GM21723 (cell line): ENCODE data around the gene CAMK2A.

Experiments
- ATAC-seq: cut with Tn5 transposase; IDR thresholded peaks from one replicate; pipeline ENCODE4 v1.9.1; 2021; ENCODE audit warnings: mild to moderate bottlenecking, moderate library complexity; ENCODE audit not compliant: unreplicated experiment

Gene CAMK2A

DNA sequence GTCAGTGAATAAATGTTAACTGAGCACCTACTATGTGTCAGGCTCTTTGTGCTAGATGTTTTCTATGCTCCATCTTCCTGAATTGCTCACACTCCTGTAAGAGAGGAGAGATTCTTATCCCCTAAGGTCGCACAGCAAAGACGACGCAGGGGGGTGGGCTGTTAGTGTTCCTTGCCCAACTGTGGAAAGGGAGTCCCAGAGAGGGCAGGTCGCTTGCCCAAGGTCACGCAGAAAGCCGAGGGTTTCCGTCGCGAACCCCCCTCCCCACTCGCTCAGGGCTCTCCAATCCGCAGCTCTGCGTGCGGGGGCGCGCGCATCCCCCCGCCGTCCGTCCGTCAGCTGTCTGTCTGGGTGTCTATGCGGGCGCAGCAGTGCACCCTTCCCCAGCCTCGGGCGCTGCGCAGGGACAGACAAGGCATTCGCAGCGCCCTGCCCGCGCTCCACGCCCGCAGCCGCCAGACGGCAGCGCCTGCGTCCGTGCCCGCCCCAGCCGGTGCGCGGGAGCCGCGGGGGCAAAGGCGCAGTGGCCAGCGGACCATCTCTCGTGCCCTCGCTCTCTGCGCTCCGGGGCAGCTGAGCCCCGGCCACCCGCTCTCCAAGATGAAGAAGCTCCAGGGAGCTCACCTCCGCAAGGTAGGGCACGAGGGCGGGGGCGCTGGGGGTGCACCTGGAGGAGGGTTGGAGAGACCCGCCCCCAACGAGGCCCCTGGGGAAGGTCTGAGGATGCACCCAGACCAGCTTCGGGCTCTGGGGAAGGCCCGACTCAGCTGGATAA lies 99.7 kb downstream of the CAMK2A start, which contains the start of gene SLC6A7:
Gene SLC6A7, plus strand, starts transcription at position 335 of the 775 bp plus-strand sequence. Its CDS starts 266 bp downstream, at position 601.
- ATAC-seq = no peak

DNA sequence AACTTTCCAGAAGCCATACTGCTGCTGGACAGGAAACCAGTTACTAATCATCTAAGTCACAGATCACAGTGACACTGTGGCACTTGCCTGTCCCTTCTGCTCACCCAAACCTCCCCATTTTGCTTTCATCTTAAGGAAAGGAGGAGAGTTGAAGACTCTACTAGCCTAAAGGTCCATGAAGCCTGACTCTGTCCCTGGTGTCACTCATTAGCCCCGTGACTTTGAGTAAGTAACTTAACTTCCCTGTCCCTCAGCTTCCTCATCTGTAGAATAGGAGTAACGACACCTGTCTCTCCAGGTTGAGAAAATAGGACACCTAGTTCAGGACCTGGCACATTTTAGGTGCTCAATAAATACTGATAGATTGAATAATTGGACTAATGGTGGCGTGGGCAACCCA lies 100.2 kb downstream of the CAMK2A start:
- ATAC-seq = no peak

DNA sequence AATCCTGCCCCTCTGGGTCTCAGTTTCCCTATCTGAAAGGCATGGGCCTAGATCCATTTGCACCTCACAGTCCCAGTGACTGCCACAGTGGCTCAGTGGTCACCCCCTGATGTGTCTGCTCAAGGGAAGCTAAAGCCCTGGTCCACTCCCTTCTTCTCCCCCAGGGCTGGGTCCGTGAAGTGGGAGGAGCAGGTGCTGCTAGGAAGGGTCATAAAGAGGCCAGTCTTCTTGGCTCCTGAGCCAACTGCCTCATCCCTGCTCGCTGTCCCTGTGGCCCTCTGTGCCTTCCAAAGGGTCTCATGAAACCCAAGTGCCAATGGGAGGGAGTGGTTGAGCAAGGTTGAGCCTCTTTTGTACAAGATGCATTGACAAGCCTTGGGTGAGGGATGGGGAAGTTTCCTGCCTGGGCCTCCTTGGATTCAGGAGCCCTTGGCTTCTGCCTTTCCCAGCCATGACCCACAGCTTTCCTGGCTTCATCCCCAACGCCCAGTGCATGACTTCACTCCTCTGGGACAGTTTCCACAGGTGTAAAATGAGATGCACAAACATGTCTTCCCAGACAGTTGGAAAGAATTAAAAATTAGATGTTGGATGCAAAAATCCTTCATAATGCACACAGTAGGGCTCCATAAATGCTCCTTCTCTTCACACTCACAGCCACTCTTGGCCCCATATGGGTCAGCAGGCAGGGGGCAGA lies 101.3 kb downstream of the CAMK2A start:
- no peak for ATAC-seq

DNA sequence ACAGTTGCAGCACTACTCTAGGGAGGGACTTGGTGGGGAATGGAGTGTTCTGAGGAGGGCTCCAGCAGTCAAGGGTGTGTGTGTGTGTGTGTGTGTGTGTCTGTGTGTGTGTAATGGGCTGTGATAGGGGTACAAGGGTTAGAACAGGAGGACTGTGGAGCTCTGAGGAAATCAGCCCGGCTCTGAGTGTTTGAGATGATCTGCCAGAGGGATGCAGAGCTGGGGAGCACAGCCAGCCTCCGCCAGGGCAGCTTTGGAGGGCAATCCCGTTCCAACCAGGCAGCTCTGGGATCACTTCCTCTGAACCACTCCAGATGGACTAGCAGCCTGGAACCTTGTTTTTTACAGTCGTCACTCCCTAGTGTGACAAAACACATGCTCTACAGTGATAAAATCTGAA lies 102.7 kb downstream of the CAMK2A start:
- ATAC-seq = no peak

DNA sequence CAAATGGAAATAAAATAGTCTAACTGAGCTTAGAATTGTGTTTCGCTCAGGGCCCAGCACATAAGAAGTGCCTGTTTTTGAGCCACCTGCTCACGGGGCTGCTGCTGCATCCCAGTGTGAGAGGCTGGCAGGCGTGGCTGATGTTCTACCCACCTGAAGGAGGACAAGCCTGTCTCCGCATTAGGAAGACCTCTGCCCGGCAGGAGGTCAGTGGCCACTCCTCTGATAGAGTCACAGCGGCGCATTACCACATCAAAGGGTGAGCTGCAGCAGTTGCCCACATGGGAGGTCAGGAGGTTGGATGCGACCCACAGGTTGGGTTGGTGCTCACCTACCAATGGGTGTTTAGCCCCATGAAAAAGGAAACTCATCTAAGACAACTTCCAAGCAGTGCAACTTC lies 103.4 kb downstream of the CAMK2A start:
- ATAC-seq = no peak

DNA sequence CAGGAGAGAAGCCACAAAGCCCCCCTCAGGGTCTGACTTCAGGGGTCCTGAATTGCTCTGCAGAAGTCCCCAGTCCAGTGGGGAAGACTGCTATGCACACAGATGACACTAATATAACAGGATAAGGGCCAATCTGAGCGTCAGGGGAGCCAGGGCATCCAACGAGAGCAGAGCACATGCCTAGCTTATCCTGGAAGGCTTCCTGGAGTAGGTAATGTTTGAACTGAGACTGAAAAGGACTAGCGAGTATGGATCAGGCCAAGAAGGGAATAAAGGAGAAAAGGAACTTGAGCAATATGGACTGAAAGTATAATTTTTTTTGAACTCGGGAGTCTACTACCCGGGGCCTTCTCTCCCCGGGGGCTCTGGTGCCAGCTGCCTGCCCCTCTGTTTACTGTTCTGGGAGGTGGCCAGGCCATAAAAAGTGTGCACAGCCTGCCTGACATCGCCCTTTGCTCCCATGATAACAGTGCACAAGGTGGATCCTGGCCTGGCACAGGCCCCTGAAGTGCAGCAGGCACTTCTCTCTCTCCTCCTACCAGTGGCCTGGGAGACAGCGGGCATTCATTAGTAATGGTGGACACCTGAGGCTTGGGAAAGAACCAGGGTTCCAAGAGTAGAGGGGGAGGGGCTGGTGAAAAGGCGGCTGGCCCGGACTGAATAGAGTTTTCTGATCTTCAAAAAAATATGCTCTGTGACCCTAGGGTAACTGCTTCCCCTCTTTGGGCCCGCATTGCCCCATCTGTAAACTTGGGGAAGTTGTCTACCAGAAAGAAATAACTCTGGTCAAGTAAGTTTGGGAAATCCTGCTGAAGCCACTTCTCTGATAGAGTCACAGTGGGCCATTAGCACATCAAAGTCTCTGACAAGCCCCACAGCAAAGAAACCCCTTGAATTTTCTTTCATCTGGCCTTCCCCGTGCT lies 104.3 kb downstream of the CAMK2A start:
- no peak for ATAC-seq

DNA sequence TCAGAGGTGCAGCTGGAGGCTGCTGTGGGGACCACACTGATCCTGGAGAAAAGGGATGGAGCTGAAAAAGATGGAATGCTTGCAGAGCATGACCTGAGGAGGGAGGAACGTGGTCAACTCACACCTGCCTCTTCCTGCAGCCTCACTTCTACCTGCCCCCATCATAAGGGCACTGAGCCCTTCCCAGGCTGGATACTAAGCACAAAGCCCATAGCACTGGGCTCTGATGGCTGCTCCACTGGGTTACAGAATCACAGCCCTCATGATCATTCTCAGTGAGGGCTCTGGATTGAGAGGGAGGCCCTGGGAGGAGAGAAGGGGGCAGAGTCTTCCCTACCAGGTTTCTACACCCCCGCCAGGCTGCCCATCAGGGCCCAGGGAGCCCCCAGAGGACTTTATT lies 105.6 kb downstream of the CAMK2A start:
- no peak for ATAC-seq

DNA sequence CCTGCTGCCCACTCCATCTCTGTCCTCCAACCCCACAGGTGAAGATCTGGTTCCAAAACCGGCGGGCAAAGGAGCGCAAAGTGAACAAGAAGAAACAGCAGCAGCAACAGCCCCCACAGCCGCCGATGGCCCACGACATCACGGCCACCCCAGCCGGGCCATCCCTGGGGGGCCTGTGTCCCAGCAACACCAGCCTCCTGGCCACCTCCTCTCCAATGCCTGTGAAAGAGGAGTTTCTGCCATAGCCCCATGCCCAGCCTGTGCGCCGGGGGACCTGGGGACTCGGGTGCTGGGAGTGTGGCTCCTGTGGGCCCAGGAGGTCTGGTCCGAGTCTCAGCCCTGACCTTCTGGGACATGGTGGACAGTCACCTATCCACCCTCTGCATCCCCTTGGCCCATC lies 106.1 kb downstream of the CAMK2A start:
- ATAC-seq = no peak

DNA sequence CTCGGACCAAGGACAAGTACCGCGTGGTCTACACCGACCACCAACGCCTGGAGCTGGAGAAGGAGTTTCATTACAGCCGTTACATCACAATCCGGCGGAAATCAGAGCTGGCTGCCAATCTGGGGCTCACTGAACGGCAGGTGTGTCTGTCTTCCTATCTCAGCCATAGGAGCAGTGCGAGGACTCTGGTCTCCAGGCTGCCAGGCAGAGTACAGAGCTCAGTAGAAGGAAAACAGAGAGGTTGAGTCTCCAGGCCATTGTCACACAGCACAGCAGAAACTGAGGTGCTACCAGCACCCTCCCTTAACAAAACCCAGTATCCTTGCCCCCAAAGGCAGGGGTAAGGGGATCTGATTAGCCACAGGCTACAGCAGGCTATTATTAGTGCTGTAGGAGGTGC lies 106.8 kb downstream of the CAMK2A start:
- ATAC-seq = no peak

DNA sequence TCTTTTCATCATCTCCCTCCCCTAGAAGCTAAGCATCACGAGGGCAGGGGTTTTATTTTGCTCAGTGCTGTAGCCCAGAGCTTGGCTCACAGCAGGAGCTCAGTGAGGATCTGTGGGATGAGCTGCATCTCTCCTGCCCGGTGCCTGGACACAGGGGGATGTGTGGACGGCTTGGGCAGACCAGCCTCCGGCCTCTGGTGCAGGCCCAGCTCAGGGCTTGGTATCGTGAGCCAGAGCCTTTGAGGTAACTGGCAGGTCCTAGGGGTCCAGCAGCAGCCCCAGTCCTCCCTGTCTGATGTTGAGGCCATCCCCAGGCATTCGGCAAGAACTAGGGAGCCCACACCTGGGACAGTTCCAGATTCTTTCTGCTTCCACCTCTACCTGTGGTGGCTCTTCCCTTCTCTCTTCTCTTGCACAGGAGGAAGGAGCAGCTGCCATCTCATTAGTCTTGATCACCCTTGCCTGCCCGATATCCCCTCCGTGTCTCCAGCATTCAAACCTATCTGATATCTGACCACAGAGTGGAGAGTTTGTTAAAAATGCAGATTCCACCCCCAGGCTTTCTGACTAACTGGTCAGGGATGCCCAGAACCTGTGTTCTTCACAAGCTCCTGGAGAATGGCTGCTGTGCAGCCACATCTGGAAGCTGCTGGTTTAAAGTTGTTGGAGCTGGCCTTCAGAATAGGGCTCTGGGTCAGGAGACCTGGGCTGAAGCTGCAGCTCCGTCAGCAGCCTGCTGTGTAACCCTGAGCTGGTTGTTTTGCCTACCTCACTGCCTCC lies 107.6 kb downstream of the CAMK2A start:
- ATAC-seq = no peak

DNA sequence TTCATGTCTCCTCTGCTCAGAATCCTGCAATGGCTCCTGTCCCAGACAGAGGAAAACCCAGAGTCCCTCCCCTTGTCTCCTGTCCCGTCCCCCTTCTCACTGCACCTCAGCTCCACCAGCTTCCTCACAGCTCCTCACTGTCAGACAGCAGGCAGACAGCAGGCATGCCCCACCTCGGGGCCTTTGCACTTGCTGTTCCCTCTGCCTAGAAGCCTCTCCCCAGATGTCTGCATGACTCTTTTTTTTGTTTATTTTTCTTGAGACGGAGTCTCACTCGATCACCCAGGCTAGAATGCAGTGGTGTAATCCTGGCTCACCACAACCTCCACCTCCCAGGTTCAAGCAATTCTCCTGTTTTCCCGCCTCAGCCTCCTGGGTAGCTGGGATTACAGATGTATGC lies 108.5 kb downstream of the CAMK2A start:
- no peak for ATAC-seq

DNA sequence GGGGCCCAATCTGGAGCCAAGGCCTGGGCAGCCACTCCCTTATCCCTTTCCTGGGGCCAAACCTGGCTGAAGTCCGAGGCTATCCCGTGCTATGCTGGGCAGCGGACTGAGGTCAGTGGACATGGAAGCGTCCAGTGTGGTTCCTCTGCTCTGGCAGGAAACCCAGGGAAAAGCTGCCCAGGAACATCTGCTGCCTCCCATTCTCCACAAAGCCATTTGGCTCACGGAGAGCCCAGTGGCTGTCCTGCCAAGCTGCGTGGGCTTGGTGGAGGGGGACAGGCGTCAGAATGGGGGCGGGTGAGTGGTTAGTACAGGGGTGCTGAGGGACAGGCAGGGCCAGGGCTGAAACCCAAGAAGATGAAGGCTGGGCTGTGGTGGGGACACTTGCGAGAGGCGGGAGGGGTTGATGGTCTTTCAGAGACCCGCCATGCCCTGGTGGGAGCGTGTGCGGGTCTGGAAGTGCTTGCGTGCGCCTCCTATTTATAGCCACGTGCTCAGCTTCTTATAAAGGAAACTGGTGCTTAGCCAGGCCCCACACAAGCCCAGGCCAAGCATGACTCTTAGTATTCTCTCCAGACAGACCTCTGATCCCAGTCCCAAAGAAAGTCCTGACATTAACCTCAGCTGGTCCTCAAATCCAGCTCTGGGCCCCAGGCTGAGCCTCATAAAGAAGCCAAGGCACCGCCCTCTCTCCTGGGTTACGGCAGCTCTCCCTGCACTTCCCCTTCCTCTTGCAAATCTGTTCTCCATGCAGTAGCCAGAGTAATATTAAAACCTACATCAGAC lies 109.1 kb downstream of the CAMK2A start:
- no peak for ATAC-seq

DNA sequence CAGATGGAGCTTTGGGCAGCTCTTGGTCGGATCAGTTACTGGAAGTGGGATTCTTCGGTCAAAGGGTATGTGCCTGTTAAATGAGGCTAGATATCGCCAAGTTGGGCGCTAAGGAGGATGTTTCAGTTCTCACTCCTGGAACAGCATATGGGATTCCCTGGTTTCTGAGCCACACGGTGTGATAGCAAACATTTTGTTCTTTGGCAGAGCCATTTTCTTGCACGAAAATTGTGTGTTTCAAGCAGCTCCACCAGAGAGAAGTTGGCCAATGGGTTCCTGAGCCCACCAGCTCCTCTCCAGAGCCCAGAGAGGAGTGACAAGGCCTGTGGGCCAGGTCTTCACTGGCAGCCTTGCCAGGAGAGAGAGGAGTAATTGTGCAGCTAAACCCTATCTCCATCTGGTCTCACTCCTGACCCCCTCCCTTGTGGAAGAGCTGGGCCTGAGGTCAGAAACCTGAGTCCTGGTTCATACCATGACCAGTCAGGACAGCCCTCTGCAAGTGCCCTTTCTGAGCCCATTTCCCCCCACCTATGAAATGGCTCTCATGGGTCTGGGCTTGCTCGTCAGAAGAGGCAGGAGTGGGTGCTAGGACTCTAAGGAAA lies 110.5 kb downstream of the CAMK2A start:
- ATAC-seq = no peak

DNA sequence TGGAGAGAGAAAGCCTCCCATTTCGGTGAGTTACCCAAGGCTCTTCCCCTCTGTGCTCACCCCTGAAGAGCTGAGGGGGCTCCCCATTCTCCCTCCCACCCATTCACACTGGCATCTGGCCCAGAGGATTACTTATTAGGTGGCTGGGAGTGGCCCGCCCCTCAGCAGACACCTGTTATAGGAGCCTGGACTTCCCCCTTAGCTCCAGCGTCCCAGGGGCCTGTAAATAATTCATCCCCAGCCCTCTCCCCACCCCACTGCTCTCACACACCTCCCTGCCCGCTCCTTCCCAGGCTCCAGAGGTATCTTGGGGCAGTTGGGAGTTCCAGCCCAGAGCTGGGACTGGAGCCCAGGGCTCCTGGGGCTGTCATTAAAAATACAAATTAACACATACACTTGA lies 111.3 kb downstream of the CAMK2A start:
- ATAC-seq = no peak

DNA sequence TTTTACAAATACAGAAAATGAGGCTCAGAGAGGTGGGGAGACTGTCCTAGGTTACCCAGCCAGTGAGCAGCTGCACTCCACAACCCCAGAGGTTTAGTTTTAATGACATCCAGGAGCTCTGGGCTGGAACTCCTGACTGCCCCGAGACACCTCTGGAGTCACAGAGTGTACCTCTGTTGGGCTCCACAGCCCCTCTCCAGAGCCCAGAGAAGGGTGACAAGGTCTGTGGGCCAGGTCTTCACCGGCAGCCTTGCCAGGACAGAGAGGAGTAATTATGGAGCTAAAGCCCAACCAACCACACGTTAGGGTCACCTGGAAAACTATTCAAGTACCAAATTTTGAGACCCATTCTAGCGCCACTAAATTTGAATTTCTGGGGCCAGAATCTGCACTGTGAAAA lies 111.9 kb downstream of the CAMK2A start:
- no peak for ATAC-seq

DNA sequence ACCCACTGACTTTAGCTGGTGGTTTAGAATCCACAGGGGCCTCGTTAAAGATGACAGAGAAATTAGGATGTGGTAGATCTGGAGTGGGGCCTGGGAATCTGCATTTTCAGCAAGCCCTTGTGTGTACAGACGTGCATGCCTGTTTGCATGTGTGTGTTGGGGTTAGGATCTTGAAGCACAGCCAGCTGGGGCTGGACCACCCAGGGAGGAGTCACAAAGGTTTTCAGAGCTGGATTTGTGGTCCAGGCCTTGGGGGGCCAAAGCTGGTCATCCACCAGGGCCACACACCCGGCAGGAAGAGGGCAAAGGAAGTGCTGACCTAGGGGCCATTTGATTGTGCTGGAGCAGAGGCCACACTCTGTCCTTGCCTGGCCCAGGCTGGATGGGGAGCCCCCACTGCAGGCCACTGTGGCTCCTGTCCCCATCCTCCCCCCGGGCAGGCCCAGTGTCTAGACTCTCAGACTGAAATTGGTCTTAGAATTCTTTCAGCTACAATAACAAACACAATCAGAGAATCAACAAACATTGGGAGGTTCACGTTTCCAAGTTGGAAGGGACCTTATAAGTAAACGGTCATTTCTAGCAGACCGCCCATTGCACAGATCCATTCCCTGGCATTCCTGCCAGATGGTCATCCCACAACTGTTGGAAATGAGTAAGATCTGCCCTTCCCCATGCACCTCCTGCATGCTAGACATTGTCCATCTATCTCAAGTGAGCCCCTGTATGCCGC lies 112.7 kb downstream of the CAMK2A start:
- no peak for ATAC-seq

DNA sequence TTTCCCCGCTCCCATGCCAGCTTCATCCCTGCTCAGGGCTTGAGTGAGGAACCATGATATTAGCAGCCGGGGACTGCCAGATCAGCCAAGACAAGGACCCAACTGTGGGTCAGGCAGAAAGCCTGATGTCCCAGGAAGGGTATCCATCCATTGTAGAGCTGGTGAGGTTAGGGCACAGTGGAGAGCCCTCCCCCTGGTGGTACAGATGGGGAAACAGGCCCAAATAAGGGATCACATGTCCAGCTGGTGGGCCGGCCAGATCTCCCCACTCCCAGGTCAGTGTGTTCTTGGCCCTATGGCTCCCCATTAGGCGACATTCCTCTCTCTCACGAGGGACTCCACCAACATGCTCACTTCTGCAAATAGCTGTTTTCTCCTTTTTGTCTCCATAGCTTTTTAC lies 114.0 kb downstream of the CAMK2A start:
- no peak for ATAC-seq

DNA sequence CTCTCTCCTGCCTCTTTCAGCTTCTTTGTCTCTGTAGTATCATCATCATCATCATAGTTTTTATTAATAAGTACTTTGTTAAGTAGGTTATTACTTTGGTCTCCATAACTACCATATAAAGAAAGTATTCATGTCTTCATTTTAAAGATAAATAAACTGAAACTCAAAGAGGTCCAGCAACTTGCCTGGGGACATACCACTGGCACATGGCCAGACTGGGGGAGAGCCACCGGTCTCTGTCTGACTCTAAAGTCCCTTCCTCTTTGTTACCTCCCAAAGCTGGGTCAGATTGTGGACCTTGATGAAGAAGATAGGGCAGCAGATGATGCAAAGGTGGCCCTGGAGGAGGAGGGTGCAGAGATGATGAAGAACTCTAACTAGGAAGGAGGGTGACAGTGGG lies 114.5 kb downstream of the CAMK2A start:
- ATAC-seq = no peak

DNA sequence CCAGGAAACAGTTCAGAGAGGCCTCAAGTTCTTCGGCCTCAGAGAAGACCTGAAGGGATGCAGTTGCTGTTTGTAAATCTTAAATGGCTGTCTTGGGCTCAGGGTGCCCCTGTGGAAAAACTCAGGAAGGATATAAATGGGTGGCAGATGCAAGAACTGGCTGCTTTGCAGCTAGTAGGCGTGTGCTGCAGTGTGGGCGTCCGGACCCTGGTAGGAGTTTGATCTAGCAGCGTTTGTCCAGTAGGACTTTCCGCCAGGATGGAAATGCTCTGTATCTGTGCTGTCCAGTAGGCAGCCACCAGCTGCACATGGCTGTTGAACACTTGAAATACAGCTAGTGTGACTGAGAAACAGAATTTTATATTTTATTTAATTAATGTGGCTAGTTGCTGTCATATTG lies 115.3 kb downstream of the CAMK2A start:
- no peak for ATAC-seq
